HG03571 (cell line): Measurements from ENCODE around the gene MS4A7.
A peak's percentile ranks its signal among the peaks of the same experiment; 100 is the strongest.

Experiments
- ATAC-seq: cut with Tn5 transposase; IDR thresholded peaks from one replicate; pipeline ENCODE4 v1.9.1; 2021; ENCODE audit not compliant: unreplicated experiment

Gene MS4A7

DNA sequence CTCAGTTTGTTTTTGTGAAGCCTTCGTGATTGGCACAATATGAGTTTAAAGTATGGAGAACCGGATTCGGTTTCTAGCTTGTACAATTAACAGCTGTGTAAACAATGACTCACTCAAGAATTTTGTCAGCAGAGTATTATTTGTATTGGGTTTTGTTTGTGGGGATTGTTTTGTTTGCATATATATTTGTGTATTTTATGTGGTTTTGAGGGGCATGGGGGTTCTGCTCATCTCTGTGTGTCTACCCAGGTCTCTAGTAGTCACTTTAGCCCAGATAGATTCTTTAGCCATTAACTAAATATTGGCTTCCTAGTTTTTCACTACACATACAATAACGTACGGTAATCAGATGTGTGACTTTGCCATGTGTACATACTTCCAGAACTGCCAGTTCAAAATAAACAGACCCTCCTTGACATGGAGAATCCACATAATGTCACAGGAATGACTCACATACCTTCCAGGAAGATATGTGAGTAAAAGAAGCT lies 7.5 kb upstream of the MS4A7 start:
- ATAC-seq = no peak

DNA sequence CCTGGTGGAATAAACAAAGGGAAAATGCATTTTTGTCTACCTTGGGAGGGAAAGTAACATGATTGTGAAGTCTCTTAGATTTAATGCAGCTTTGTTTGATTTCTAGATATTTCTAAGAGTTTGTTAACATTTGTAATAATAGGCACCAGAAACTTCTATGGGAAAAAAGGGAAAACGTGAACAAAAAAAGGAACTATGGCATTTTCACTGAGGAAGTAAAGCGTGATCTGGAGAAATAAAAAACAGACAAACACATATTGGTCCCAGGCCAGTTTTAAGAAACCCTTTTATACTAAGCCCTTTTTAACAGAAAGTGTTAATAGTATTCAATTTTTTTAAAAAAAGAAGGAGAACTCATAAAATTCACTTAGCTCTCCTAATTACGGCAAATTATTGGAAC lies 6.9 kb upstream of the MS4A7 start:
- ATAC-seq = no peak

GRCh38 chr11:60371854-60372253 lies 6.5 kb upstream of the MS4A7 start:
- no peak for ATAC-seq

GRCh38 chr11:60372767-60373166 lies 5.6 kb upstream of the MS4A7 start:
- ATAC-seq = no peak

GRCh38 chr11:60375316-60375715 lies 3.0 kb upstream of the MS4A7 start:
- ATAC-seq = no peak

GRCh38 chr11:60376601-60377000 lies 1.7 kb upstream of the MS4A7 start:
- no peak for ATAC-seq

DNA sequence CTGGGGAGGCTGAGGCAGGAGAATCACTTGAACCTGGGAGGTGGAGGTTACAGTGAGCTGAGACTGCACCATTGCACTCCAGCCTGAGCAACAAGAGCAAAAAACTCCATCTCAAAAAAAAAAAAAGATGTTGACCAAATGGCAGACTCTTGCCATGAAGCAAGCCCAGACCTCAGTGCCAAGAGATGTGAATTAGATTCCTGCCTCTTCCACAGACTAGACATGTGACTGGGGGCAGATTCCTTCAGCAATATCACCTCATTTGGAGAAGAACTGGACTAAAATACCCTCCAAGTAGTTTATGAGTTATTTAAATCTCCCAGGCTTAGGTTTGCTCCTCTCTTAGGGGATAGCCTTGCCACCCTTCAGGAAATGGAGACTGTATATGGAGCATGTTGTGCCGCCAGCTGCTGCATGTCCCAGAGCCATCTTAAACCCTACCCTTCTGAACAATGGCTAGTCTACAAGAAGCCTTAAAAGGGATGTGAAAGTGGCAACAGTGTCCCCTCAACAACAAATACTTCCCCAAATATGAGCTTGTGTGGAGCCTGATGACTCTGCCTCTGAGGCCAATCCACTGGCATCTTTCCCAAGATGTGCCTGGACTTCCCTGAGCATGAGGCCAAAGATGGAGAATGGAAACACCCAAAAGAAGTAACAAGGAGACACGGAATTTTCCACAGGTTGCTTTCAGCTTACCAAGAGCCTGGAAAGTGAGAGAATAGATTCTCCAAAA lies 763 bp upstream of the MS4A7 start:
- peak; percentile 57 for ATAC-seq

DNA sequence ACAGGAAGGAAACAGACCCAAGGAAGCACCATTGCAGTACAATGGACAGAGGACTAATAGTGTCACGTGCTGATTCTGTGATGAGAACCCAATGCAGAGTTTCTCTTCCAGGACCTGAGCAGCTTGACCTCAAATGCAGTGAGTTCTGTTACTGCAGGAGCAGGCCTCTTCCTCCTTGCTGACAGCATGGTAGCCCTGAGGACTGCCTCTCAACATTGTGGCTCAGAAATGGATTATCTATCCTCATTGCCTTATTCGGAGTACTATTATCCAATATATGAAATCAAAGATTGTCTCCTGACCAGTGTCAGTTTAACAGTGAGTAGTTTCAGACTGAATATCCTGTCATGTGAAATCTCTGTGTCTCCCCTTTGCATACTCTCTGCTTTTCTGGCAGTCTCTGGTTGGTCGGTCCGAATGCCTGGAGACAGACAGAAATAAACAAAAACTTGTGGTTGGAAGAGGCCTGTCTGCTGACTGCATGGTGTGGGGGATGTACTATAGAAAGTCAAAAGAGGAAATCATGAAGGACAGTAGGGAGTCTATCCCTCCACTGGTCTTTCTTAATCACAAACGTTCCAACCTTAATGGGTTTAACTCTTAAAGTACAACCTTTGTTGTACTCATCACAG lies 11.1 kb downstream of the MS4A7 start:
- ATAC-seq = peak; percentile 84

DNA sequence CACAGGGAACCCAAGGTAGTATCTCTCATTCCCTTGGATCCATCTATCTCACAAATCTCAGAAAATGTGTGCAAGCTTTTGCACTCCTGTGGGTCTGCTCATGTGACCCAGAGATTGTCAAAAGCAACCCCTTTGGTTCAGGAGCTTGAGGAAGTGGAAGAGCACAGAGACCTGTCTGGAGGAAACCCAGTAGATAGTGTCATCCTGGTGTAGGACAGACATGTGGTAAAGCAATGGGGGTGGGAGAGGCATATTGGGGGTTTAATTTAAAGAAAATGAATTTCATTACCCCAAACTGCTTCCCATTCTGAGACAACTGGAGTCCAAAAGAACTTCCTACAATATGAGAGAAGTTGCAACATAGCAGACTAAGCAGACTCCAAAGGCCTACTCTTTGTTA lies 12.1 kb downstream of the MS4A7 start:
- no peak for ATAC-seq

DNA sequence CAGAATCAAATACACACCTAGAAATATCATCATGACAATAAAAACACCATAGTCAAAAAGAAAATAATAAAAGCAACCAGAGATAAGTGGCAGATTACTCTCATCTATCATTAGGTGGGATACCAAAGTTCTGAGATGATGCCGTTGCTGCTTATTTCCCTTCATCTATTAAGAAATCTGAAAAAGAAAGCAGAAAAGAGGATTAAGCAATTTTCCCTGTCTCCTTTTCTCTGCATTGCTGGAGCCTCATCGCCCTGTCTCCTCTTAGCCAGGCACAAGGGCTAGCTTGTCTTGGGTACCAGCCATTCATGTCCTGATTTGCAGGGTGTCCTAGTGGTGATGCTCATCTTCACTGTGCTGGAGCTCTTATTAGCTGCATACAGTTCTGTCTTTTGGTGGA lies 14.0 kb downstream of the MS4A7 start:
- ATAC-seq = no peak

- ATAC-seq = no peak
These were observed 14.7 kb downstream of the MS4A7 start for GRCh38 chr11:60393016-60393415.

DNA sequence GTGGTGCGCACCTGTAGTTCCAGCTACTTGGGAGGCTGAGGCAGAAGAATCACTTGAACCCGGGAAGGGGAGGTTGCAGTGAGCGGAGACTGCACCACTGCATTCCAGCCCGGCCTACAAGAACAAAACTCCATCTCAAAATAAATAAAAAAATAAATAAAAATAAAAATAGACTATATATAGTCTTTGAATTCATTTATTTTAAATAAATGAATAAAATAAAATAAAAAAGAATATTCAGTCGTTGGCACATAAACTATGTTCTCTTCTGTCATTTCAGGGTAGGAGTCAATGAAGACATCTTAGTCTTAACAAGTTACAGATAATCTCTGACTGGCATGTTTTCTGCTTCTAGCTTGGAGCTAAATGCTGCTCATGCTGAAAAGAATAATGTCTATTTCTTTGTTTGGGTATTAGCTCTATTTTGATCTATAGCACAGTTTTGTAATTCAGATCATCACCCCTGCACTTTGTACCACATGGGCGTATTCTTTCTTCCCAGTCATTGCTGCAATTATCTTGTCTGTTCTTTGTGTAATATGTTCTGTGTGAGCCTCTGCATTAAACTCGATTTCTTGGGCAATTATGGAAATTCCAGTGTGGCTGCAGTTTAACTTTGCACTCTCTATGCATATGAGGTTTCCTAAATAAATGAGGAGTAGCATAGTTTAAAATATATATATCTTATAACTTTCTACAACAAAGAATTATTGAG lies 16.5 kb downstream of the MS4A7 start:
- no peak for ATAC-seq

DNA sequence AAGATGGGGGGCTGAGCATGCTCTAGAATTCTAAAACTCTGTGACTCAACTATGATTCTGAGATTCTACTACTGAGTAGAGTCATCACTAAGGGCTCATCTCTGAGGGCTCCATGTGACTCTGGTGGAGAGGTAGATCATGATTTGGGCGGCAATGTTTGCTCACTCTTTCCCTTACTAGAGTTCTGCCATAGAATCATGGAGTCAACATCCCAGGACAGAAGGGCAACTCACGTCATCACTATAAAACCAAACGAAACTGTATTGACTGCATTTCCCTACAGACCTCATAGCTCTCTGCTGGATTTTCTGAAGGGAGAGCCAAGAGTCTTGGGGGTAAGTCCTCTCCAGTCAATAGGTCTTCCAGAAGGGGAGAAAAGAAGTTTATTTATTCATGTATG lies 18.1 kb downstream of the MS4A7 start, which contains the start of gene MS4A14:
Gene MS4A14 (plus strand): TSS at position 78 of the 400 bp plus-strand sequence. CDS start 120 bp downstream, at position 198.
- no peak for ATAC-seq

- no peak for ATAC-seq
These were observed 18.5 kb downstream of the MS4A7 start for GRCh38 chr11:60396799-60397198.

- ATAC-seq = no peak
These were observed 41.7 kb downstream of the MS4A7 start for GRCh38 chr11:60420015-60420414.

DNA sequence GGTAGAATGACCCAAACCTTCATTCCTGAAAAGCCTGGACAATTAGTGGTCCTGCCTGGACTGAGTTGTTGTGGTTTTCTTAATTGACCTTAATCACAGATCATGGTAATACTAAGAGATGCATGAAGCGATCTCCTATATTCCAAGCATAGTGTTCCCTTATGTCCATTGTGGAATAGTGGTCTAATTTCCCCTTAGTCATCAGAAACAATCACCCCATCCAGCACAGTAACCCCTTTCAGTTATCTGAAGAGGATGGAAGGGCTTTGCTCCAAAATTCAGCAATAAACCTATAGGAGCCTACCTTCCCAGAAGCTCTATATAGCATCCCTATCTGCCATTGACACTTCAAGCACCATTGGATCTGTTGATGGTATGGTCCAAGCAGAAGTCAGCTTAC lies 44.3 kb downstream of the MS4A7 start:
- ATAC-seq = no peak

DNA sequence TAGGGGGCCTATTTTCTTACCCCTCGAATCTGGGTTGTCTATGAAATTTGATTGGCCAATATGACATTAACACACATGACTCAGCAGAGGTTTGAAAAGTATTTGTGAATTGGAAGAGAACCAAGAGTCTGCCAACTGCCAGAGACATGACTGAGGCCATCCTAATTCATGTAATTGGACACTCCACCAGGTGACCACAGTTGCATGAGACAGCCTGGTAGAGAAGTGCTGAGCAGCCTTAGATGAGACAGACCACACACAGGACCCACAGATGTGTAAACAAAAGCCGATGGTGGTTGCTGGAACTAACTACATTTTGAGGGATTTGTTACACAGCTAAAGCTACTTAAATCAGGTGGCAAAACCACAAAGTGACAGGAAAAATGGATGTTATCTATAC lies 50.2 kb downstream of the MS4A7 start:
- no peak for ATAC-seq

- no peak for ATAC-seq
These were observed 50.9 kb downstream of the MS4A7 start, which contains the start of gene MS4A5 for GRCh38 chr11:60429272-60429671. Gene MS4A5 (plus strand): TSS chr11:60429572. CDS start chr11:60429675, 103 bp downstream.

DNA sequence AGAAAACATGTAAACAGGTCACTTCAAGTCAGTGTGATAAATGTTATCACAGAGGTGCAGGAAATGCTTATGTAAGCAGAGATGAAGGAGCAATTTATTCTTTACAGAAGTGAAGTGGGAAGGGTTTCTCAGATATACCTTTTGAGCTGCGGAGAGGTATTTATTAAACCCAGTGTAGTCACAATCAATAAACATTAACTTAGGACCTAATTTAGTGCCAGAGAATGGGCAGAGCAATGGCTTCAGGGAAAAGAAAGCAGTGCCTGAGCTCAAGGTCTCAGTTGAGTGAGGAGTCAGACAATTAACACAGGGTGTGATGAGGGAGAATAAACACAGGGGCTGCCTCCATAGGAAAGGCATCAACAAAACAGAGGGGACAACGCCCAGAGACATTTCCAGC lies 52.9 kb downstream of the MS4A7 start:
- no peak for ATAC-seq

GRCh38 chr11:60433401-60433800 lies 55.1 kb downstream of the MS4A7 start:
- ATAC-seq = no peak
